IMR-90 (cell line): ENCODE measurements around the gene TAGLN3. TPM values are rescaled to one million over a fixed set of nuclear protein-coding genes. Genes with fewer than 3 reads are reported as not detected.

Source experiments
- ATAC-seq: fragments of 200-7000 bp; cut with Tn5 transposase; 2 replicates; pipeline ENCODE4 v1.9.1; 2020; ENCODE audit warnings: low read depth, mild to moderate bottlenecking, moderate library complexity
- BruUV-seq: library from RNA; stranded (reverse); fragments of 400-500 nt; replicated peaks from 2 replicates; lab custom pipeline; 2021; lab: Mats Ljungman, UMichigan
- CTCF ChIA-PET: fragments of 300-600 bp; formaldehyde crosslinking; extraction: SDS; loops from one replicate; lab custom pipeline; 2021; ENCODE audit warnings: antibody characterized with exemption; lab: Yijun Ruan, JAX
- POLR2A ChIA-PET: fragments of 300-600 bp; sonication (Branson Sonifier 250); formaldehyde crosslinking; loops from one replicate; lab custom pipeline; 2022; ENCODE audit warnings: antibody characterized with exemption; ENCODE audit not compliant: unreplicated experiment; lab: Charles Lee
- DNase-seq: peaks from one replicate; pipeline ENCODE4 v3.0.0; 2013
- H2AFZ ChIP-seq: replicated peaks from 2 replicates; pipeline ENCODE3; 2013; ENCODE audit warnings: low read length, mild to moderate bottlenecking; ENCODE audit not compliant: poor library complexity
- H2AK5ac ChIP-seq: 2 replicates; pipeline ENCODE4 v1.6.1; 2013; ENCODE audit warnings: low read depth, low read length, inconsistent platforms
- H2AK9ac ChIP-seq: replicated peaks from 2 replicates; pipeline ENCODE3; 2013; ENCODE audit warnings: mild to moderate bottlenecking, low read depth, low read length, moderate library complexity; ENCODE audit not compliant: poor library complexity
- H2BK120ac ChIP-seq: 2 replicates; pipeline ENCODE4 v1.6.1; 2013; ENCODE audit warnings: low read depth, low read length, inconsistent platforms
- H2BK15ac ChIP-seq: 3 replicates; pipeline ENCODE4 v1.6.1; 2013; ENCODE audit warnings: low read depth, low read length, inconsistent platforms
- H2BK20ac ChIP-seq: 2 replicates; pipeline ENCODE4 v1.6.1; 2013; ENCODE audit warnings: low read depth, mild to moderate bottlenecking, inconsistent platforms, low read length, moderate library complexity
- H2BK5ac ChIP-seq: 2 replicates; pipeline ENCODE4 v1.6.1; 2013; ENCODE audit warnings: mild to moderate bottlenecking, low read depth, low read length, inconsistent platforms; ENCODE audit not compliant: poor library complexity, severe bottlenecking
- H3K14ac ChIP-seq: replicated peaks from 2 replicates; pipeline ENCODE4 v1.6.1; 2013; ENCODE audit warnings: low read depth, low read length, inconsistent platforms
- H3K18ac ChIP-seq: 2 replicates; pipeline ENCODE4 v1.6.1; 2013; ENCODE audit warnings: low read depth, low read length, control low read depth
- H3K23ac ChIP-seq: 2 replicates; pipeline ENCODE4 v1.6.1; 2013; ENCODE audit warnings: low read depth, low read length, inconsistent platforms
- H3K27ac ChIP-seq: 2 replicates; pipeline ENCODE4 v1.5.1; 2013; ENCODE audit warnings: mild to moderate bottlenecking, control low read depth, low read length; ENCODE audit not compliant: insufficient read depth
- H3K27me3 ChIP-seq: 2 replicates; pipeline ENCODE4 v1.6.1; 2013; ENCODE audit warnings: low read length; ENCODE audit not compliant: control insufficient read depth, insufficient read depth
- H3K36me3 ChIP-seq: 2 replicates; pipeline ENCODE4 v1.6.1; 2013; ENCODE audit warnings: low read length, mixed read lengths; ENCODE audit not compliant: control insufficient read depth, insufficient read depth
- H3K4ac ChIP-seq: 2 replicates; pipeline ENCODE4 v1.6.1; 2013; ENCODE audit warnings: low read depth, low read length, inconsistent platforms
- H3K4me1 ChIP-seq: 2 replicates; pipeline ENCODE4 v1.6.1; 2013; ENCODE audit warnings: low read length, mixed read lengths; ENCODE audit not compliant: control insufficient read depth, insufficient read depth
- H3K4me2 ChIP-seq: 2 replicates; pipeline ENCODE4 v1.6.1; 2013; ENCODE audit warnings: low read depth, mild to moderate bottlenecking, control low read depth, low read length, moderate library complexity
- H3K4me3 ChIP-seq: 2 replicates; pipeline ENCODE4 v1.5.1; 2013; ENCODE audit warnings: low read depth, mild to moderate bottlenecking, control low read depth, low read length, moderate library complexity; ENCODE audit not compliant: insufficient read depth
- H3K56ac ChIP-seq: 2 replicates; pipeline ENCODE4 v1.6.1; 2013; ENCODE audit warnings: low read length, inconsistent platforms; ENCODE audit not compliant: insufficient read depth; ENCODE audit errors: extremely low read depth
- H3K79me1 ChIP-seq, 2 experiments: 2 replicates each; pipeline ENCODE4 v1.6.1; 2013; ENCODE audit warnings: low read length in 2 of 2, inconsistent platforms in 1 of 2, low read depth in 1 of 2
- H3K9ac ChIP-seq: 2 replicates; pipeline ENCODE4 v1.6.1; 2013; ENCODE audit warnings: low read depth, low read length, control low read depth
- H3K9me1 ChIP-seq: 2 replicates; pipeline ENCODE4 v1.6.1; 2013; ENCODE audit warnings: low read length, inconsistent platforms; ENCODE audit not compliant: insufficient read depth
- H3K9me3 ChIP-seq: 2 replicates; pipeline ENCODE4 v1.6.1; 2013; ENCODE audit warnings: low read length; ENCODE audit not compliant: control insufficient read depth, insufficient read depth
- H4K20me1 ChIP-seq: 2 replicates; pipeline ENCODE4 v1.6.1; 2013; ENCODE audit warnings: low read length, inconsistent platforms; ENCODE audit not compliant: insufficient read depth
- H4K5ac ChIP-seq: 2 replicates; pipeline ENCODE4 v1.6.1; 2013; ENCODE audit warnings: mild to moderate bottlenecking, low read depth, low read length, control low read depth
- H4K8ac ChIP-seq, 2 experiments: 2 replicates each; pipeline ENCODE4 v1.6.1; 2013; ENCODE audit warnings: low read depth in 2 of 2, low read length in 2 of 2, control low read depth in 1 of 2, inconsistent platforms in 1 of 2
- H4K91ac ChIP-seq: 2 replicates; pipeline ENCODE4 v1.6.1; 2013; ENCODE audit warnings: low read depth, low read length, inconsistent platforms; ENCODE audit not compliant: insufficient read depth
- CEBPB ChIP-seq: IDR thresholded peaks from 2 replicates; pipeline ENCODE4 v1.6.1; 2012; ENCODE audit warnings: low read depth, low read length, improper control_type of control experiment
- MAFK ChIP-seq: IDR thresholded peaks from 2 replicates; pipeline ENCODE4 v1.6.1; 2012; ENCODE audit warnings: low read depth, low read length, improper control_type of control experiment
- POLR2A ChIP-seq: IDR thresholded peaks from 2 replicates; pipeline ENCODE4 v1.6.1; 2012; ENCODE audit warnings: mild to moderate bottlenecking, low read depth, low read length
- RAD21 ChIP-seq: IDR thresholded peaks from 2 replicates; pipeline ENCODE4 v1.6.1; 2012; ENCODE audit warnings: low read length, improper control_type of control experiment
- SMC3 ChIP-seq: fragments of 150-350 bp; IDR thresholded peaks from 2 replicates; pipeline ENCODE4 v1.6.1; 2016; ENCODE audit warnings: low read depth, mild to moderate bottlenecking, antibody characterized with exemption, low read length, moderate library complexity
- WGBS, 2 experiments: methylation state at CpG; one replicate each; pipeline versions ENCODE4 v1.1.5 to v1.1.7; 2013; ENCODE audit warnings: missing lambda C conversion rate in 2 of 2; ENCODE audit not compliant: insufficient read length in 1 of 2; ENCODE audit errors: extremely low coverage in 2 of 2; 5-methylcytosine and 5-hydroxymethylcytosine counted together
- dilution Hi-C: fragments of 300-500 bp; cut with HindIII; formaldehyde crosslinking; loops from one replicate; pipeline ENCODE4 v1.14.3; 2018; ENCODE audit warnings: low sequenced_read_pairs; ENCODE audit not compliant: unreplicated experiment
- in situ Hi-C: fragments of 300-500 bp; cut with MboI; formaldehyde crosslinking; loops from 3 replicates; pipeline ENCODE4 v1.14.3; 2019; ENCODE audit warnings: low sequenced_read_pairs, inconsistent platforms, mixed read lengths
- intact Hi-C: fragments of 100-400 bp; cut with micrococcal nuclease; formaldehyde crosslinking; loops from 2 replicates; pipeline ENCODE4 v1.10.0; 2022
- polyA plus RNA-seq, 3 experiments: library from polyadenylated mRNA; depleted of rRNA; stranded (reverse); fragments of >200 nt; gene quantifications; 2 replicates each; pipeline ENCODE4 v1.2.3, GENCODE V29; 2012; ENCODE audit warnings: low replicate concordance in 1 of 3
- total RNA-seq: library from RNA; depleted of rRNA; stranded (reverse); fragments of >200 nt; gene quantifications from 2 replicates; pipeline ENCODE4 v1.2.3, GENCODE V29; 2012

TAGLN3 gene
- total and polyA plus RNA-seq, 2 of the 4 experiments (the other 2 are of a cell fraction), result 3.2 to 7.7 TPM

- no peak overlapping the region for H3K27ac ChIP-seq
- H3K4me1 ChIP-seq, result peaks cover 7% of the 10 kb centered on the region; the same call in 1 of the 2 replicates
- H4K5ac ChIP-seq, result no peak overlapping the region
- H3K36me3 ChIP-seq, result peaks cover 11% of the 10 kb centered on the region
- no peak overlapping the region for H3K4ac ChIP-seq
- H2BK120ac ChIP-seq, result no peak overlapping the region
- no peak overlapping the region for H3K4me2 ChIP-seq
- H3K14ac ChIP-seq, result no peak overlapping the region
- no TSS peak for BruUV-seq
- no peak overlapping the region for H4K91ac ChIP-seq
- ATAC-seq, result no peak
- peaks cover 9% of the 10 kb centered on the region; the same call in 1 of the 2 replicates for H3K9me1 ChIP-seq
- no peak overlapping the region for H2AK9ac ChIP-seq
- intact Hi-C loops, result no loop called here
- no peaks in the 10 kb centered on the region for H4K20me1 ChIP-seq
- no peak overlapping the region for H3K23ac ChIP-seq
- H3K18ac ChIP-seq, result no peak overlapping the region
- H2AFZ ChIP-seq, result no peak overlapping the region
- WGBS, 2 experiments, result no CpG with 5 or more reads among the region's 3 CpGs
- dilution Hi-C loops, result loop anchor here (25.0 kb wide), 1 partner anchor 237 kb away; no protein-coding TSS in a partner anchor
- H3K56ac ChIP-seq, result no peak overlapping the region
- ChIA-PET CTCF (no interaction called here), POLR2A (no interaction called here)
- no peak overlapping the region for H3K9ac ChIP-seq
- H2AK5ac ChIP-seq, result no peak overlapping the region
- no peak overlapping the region; a peak in 1 of 4 replicates for H4K8ac ChIP-seq
- H2BK5ac ChIP-seq, result no peak overlapping the region
- no peak for DNase-seq
- no peak overlapping the region for H2BK20ac ChIP-seq
- H3K79me1 ChIP-seq, result no peaks in the 10 kb centered on the region
- no peaks in the 10 kb centered on the region for H3K27me3 ChIP-seq
- TF ChIP-seq SMC3 (no peak), RAD21 (no peak), CEBPB (no peak), MAFK (no peak), POLR2A (no peak)
- in situ Hi-C loops, result loop anchor here (25.0 kb wide), 1 partner anchor 362 kb away; the partner anchor contains the start of gene ZBED2
- H2BK15ac ChIP-seq, result no peak overlapping the region
- no peak overlapping the region for H3K4me3 ChIP-seq
- no peaks in the 10 kb centered on the region for H3K9me3 ChIP-seq
These were observed 49.0 kb upstream of the TAGLN3 start for GRCh38 chr3:111949712-111950111.
